IMR-90 (cell line): ENCODE results near the gene B4GALT1. TPM values are rescaled to one million over a fixed set of nuclear protein-coding genes. Genes with fewer than 3 reads are reported as not detected.

Experiments used
- ATAC-seq: fragments of 200-7000 bp; cut with Tn5 transposase; 2 replicates; pipeline ENCODE4 v1.9.1; 2020; ENCODE audit warnings: low read depth, mild to moderate bottlenecking, moderate library complexity
- BruUV-seq: library from RNA; stranded (reverse); fragments of 400-500 nt; replicated peaks from 2 replicates; lab custom pipeline; 2021; lab: Mats Ljungman, UMichigan
- CTCF ChIA-PET: fragments of 300-600 bp; formaldehyde crosslinking; extraction: SDS; loops from one replicate; lab custom pipeline; 2021; ENCODE audit warnings: antibody characterized with exemption; lab: Yijun Ruan, JAX
- POLR2A ChIA-PET: fragments of 300-600 bp; sonication (Branson Sonifier 250); formaldehyde crosslinking; loops from one replicate; lab custom pipeline; 2022; ENCODE audit warnings: antibody characterized with exemption; ENCODE audit not compliant: unreplicated experiment; lab: Charles Lee
- DNase-seq: peaks from one replicate; pipeline ENCODE4 v3.0.0; 2013
- H2AFZ ChIP-seq: replicated peaks from 2 replicates; pipeline ENCODE3; 2013; ENCODE audit warnings: low read length, mild to moderate bottlenecking; ENCODE audit not compliant: poor library complexity
- H2AK5ac ChIP-seq: 2 replicates; pipeline ENCODE4 v1.6.1; 2013; ENCODE audit warnings: low read depth, low read length, inconsistent platforms
- H2AK9ac ChIP-seq: replicated peaks from 2 replicates; pipeline ENCODE3; 2013; ENCODE audit warnings: mild to moderate bottlenecking, low read depth, low read length, moderate library complexity; ENCODE audit not compliant: poor library complexity
- H2BK120ac ChIP-seq: 2 replicates; pipeline ENCODE4 v1.6.1; 2013; ENCODE audit warnings: low read depth, low read length, inconsistent platforms
- H2BK15ac ChIP-seq: 3 replicates; pipeline ENCODE4 v1.6.1; 2013; ENCODE audit warnings: low read depth, low read length, inconsistent platforms
- H2BK20ac ChIP-seq: 2 replicates; pipeline ENCODE4 v1.6.1; 2013; ENCODE audit warnings: low read depth, mild to moderate bottlenecking, inconsistent platforms, low read length, moderate library complexity
- H2BK5ac ChIP-seq: 2 replicates; pipeline ENCODE4 v1.6.1; 2013; ENCODE audit warnings: mild to moderate bottlenecking, low read depth, low read length, inconsistent platforms; ENCODE audit not compliant: poor library complexity, severe bottlenecking
- H3K14ac ChIP-seq: replicated peaks from 2 replicates; pipeline ENCODE4 v1.6.1; 2013; ENCODE audit warnings: low read depth, low read length, inconsistent platforms
- H3K18ac ChIP-seq: 2 replicates; pipeline ENCODE4 v1.6.1; 2013; ENCODE audit warnings: low read depth, low read length, control low read depth
- H3K23ac ChIP-seq: 2 replicates; pipeline ENCODE4 v1.6.1; 2013; ENCODE audit warnings: low read depth, low read length, inconsistent platforms
- H3K27ac ChIP-seq: 2 replicates; pipeline ENCODE4 v1.5.1; 2013; ENCODE audit warnings: mild to moderate bottlenecking, control low read depth, low read length; ENCODE audit not compliant: insufficient read depth
- H3K27me3 ChIP-seq: 2 replicates; pipeline ENCODE4 v1.6.1; 2013; ENCODE audit warnings: low read length; ENCODE audit not compliant: control insufficient read depth, insufficient read depth
- H3K36me3 ChIP-seq: 2 replicates; pipeline ENCODE4 v1.6.1; 2013; ENCODE audit warnings: low read length, mixed read lengths; ENCODE audit not compliant: control insufficient read depth, insufficient read depth
- H3K4ac ChIP-seq: 2 replicates; pipeline ENCODE4 v1.6.1; 2013; ENCODE audit warnings: low read depth, low read length, inconsistent platforms
- H3K4me1 ChIP-seq: 2 replicates; pipeline ENCODE4 v1.6.1; 2013; ENCODE audit warnings: low read length, mixed read lengths; ENCODE audit not compliant: control insufficient read depth, insufficient read depth
- H3K4me2 ChIP-seq: 2 replicates; pipeline ENCODE4 v1.6.1; 2013; ENCODE audit warnings: low read depth, mild to moderate bottlenecking, control low read depth, low read length, moderate library complexity
- H3K4me3 ChIP-seq: 2 replicates; pipeline ENCODE4 v1.5.1; 2013; ENCODE audit warnings: low read depth, mild to moderate bottlenecking, control low read depth, low read length, moderate library complexity; ENCODE audit not compliant: insufficient read depth
- H3K56ac ChIP-seq: 2 replicates; pipeline ENCODE4 v1.6.1; 2013; ENCODE audit warnings: low read length, inconsistent platforms; ENCODE audit not compliant: insufficient read depth; ENCODE audit errors: extremely low read depth
- H3K79me1 ChIP-seq, 2 experiments: 2 replicates each; pipeline ENCODE4 v1.6.1; 2013; ENCODE audit warnings: low read length in 2 of 2, inconsistent platforms in 1 of 2, low read depth in 1 of 2
- H3K9ac ChIP-seq: 2 replicates; pipeline ENCODE4 v1.6.1; 2013; ENCODE audit warnings: low read depth, low read length, control low read depth
- H3K9me1 ChIP-seq: 2 replicates; pipeline ENCODE4 v1.6.1; 2013; ENCODE audit warnings: low read length, inconsistent platforms; ENCODE audit not compliant: insufficient read depth
- H3K9me3 ChIP-seq: 2 replicates; pipeline ENCODE4 v1.6.1; 2013; ENCODE audit warnings: low read length; ENCODE audit not compliant: control insufficient read depth, insufficient read depth
- H4K20me1 ChIP-seq: 2 replicates; pipeline ENCODE4 v1.6.1; 2013; ENCODE audit warnings: low read length, inconsistent platforms; ENCODE audit not compliant: insufficient read depth
- H4K5ac ChIP-seq: 2 replicates; pipeline ENCODE4 v1.6.1; 2013; ENCODE audit warnings: mild to moderate bottlenecking, low read depth, low read length, control low read depth
- H4K8ac ChIP-seq, 2 experiments: 2 replicates each; pipeline ENCODE4 v1.6.1; 2013; ENCODE audit warnings: low read depth in 2 of 2, low read length in 2 of 2, control low read depth in 1 of 2, inconsistent platforms in 1 of 2
- H4K91ac ChIP-seq: 2 replicates; pipeline ENCODE4 v1.6.1; 2013; ENCODE audit warnings: low read depth, low read length, inconsistent platforms; ENCODE audit not compliant: insufficient read depth
- BHLHE40 ChIP-seq: fragments of 150-350 bp; IDR thresholded peaks from 2 replicates; pipeline ENCODE4 v1.6.1; 2016; ENCODE audit warnings: mild to moderate bottlenecking, low read depth, low read length
- CEBPB ChIP-seq: IDR thresholded peaks from 2 replicates; pipeline ENCODE4 v1.6.1; 2012; ENCODE audit warnings: low read depth, low read length, improper control_type of control experiment
- CHD1 ChIP-seq: IDR thresholded peaks from 2 replicates; pipeline ENCODE4 v1.6.1; 2012; ENCODE audit warnings: low read depth, low read length, improper control_type of control experiment
- CTCF ChIP-seq: conservative IDR thresholded peaks from 2 replicates; pipeline ENCODE4 v1.5.1; 2012; ENCODE audit warnings: mild to moderate bottlenecking, low read depth, low read length, improper control_type of control experiment
- ELK1 ChIP-seq: fragments of 150-350 bp; IDR thresholded peaks from 2 replicates; pipeline ENCODE4 v1.6.1; 2016; ENCODE audit warnings: low read depth, mild to moderate bottlenecking, low read length, moderate library complexity, borderline replicate concordance
- FOS ChIP-seq: fragments of 150-350 bp; IDR thresholded peaks from 2 replicates; pipeline ENCODE4 v1.6.1; 2016; ENCODE audit warnings: low read depth, low read length
- MAFK ChIP-seq: IDR thresholded peaks from 2 replicates; pipeline ENCODE4 v1.6.1; 2012; ENCODE audit warnings: low read depth, low read length, improper control_type of control experiment
- MAZ ChIP-seq: IDR thresholded peaks from 2 replicates; pipeline ENCODE4 v1.6.1; 2012; ENCODE audit warnings: low read depth, mild to moderate bottlenecking, low read length, improper control_type of control experiment, moderate library complexity, borderline replicate concordance
- NFE2L2 ChIP-seq: fragments of 150-350 bp; IDR thresholded peaks from 2 replicates; pipeline ENCODE4 v1.6.1; 2016; ENCODE audit warnings: low read depth, mild to moderate bottlenecking, low read length
- POLR2A ChIP-seq: IDR thresholded peaks from 2 replicates; pipeline ENCODE4 v1.6.1; 2012; ENCODE audit warnings: mild to moderate bottlenecking, low read depth, low read length
- RAD21 ChIP-seq: IDR thresholded peaks from 2 replicates; pipeline ENCODE4 v1.6.1; 2012; ENCODE audit warnings: low read length, improper control_type of control experiment
- RCOR1 ChIP-seq: IDR thresholded peaks from 2 replicates; pipeline ENCODE4 v1.6.1; 2012; ENCODE audit warnings: mild to moderate bottlenecking, low read length, improper control_type of control experiment; ENCODE audit not compliant: insufficient replicate concordance
- RFX5 ChIP-seq: IDR thresholded peaks from 2 replicates; pipeline ENCODE4 v1.8.0; 2012; ENCODE audit warnings: low read depth, mild to moderate bottlenecking, low read length, moderate library complexity
- USF2 ChIP-seq: fragments of 150-350 bp; IDR thresholded peaks from 2 replicates; pipeline ENCODE4 v1.6.1; 2017; ENCODE audit warnings: mild to moderate bottlenecking, antibody characterized with exemption, low read length, low read depth
- WGBS, 2 experiments: methylation state at CpG; one replicate each; pipeline versions ENCODE4 v1.1.5 to v1.1.7; 2013; ENCODE audit warnings: missing lambda C conversion rate in 2 of 2; ENCODE audit not compliant: insufficient read length in 1 of 2; ENCODE audit errors: extremely low coverage in 2 of 2; 5-methylcytosine and 5-hydroxymethylcytosine counted together
- dilution Hi-C: fragments of 300-500 bp; cut with HindIII; formaldehyde crosslinking; loops from one replicate; pipeline ENCODE4 v1.14.3; 2018; ENCODE audit warnings: low sequenced_read_pairs; ENCODE audit not compliant: unreplicated experiment
- in situ Hi-C: fragments of 300-500 bp; cut with MboI; formaldehyde crosslinking; loops from 3 replicates; pipeline ENCODE4 v1.14.3; 2019; ENCODE audit warnings: low sequenced_read_pairs, inconsistent platforms, mixed read lengths
- intact Hi-C: fragments of 100-400 bp; cut with micrococcal nuclease; formaldehyde crosslinking; loops from 2 replicates; pipeline ENCODE4 v1.10.0; 2022
- polyA plus RNA-seq, 3 experiments: library from polyadenylated mRNA; depleted of rRNA; stranded (reverse); fragments of >200 nt; gene quantifications; 2 replicates each; pipeline ENCODE4 v1.2.3, GENCODE V29; 2012; ENCODE audit warnings: low replicate concordance in 1 of 3
- total RNA-seq: library from RNA; depleted of rRNA; stranded (reverse); fragments of >200 nt; gene quantifications from 2 replicates; pipeline ENCODE4 v1.2.3, GENCODE V29; 2012

Gene B4GALT1
- total and polyA plus RNA-seq, 2 of the 4 experiments (the other 2 are of a cell fraction), result 8.8 to 37.8 TPM

GRCh38 chr9:33136721-33137670 is 30.1 kb downstream of the B4GALT1 start:
- no peak overlapping the region for H3K4me3 ChIP-seq
- WGBS, 2 experiments, result 80% methylated on average over 6 of the region's 10 CpGs; no CpG with 5 or more reads in 1 of the 2 experiments
- in situ Hi-C loops (no loop called here), dilution Hi-C loops (no loop called here), intact Hi-C loops (no loop called here)
- no peak overlapping the region for H3K4ac ChIP-seq
- CTCF ChIA-PET, result no interaction called here
- H3K9me1 ChIP-seq, result peaks cover 45% of the 10 kb centered on the region
- H4K20me1 ChIP-seq, result peaks cover 45% of the 10 kb centered on the region
- H3K4me2 ChIP-seq, result no peak overlapping the region
- H3K23ac ChIP-seq, result peak overlapping the region; percentile 42; the same call in 1 of the 2 replicates
- peak overlapping the region; percentile 28; the same call in 1 of the 2 replicates for H2AK5ac ChIP-seq
- H2BK15ac ChIP-seq, result no peak overlapping the region
- DNase-seq, result no peak
- no peak overlapping the region for H3K18ac ChIP-seq
- H3K4me1 ChIP-seq, result peaks cover 26% of the 10 kb centered on the region
- H3K27ac ChIP-seq, result no peak overlapping the region
- H3K27me3 ChIP-seq, result no peaks in the 10 kb centered on the region
- BruUV-seq, result no TSS peak
- POLR2A ChIA-PET, result no interaction called here
- peaks cover 47 to 88% of the 10 kb centered on the region in 2 experiments for H3K79me1 ChIP-seq
- peak overlapping the region; percentile 6; the same call in 1 of the 2 replicates for H3K14ac ChIP-seq
- H2BK5ac ChIP-seq, result no peak overlapping the region
- no peak overlapping the region for H2BK120ac ChIP-seq
- H2BK20ac ChIP-seq, result no peak overlapping the region
- no peak overlapping the region for H2AK9ac ChIP-seq
- no peak for ATAC-seq
- no peak overlapping the region for H2AFZ ChIP-seq
- peaks cover 14% of the 10 kb centered on the region; the same call in 1 of the 2 replicates for H3K36me3 ChIP-seq
- H3K56ac ChIP-seq, result no peak overlapping the region
- H4K5ac ChIP-seq, result no peak overlapping the region
- H3K9me3 ChIP-seq, result no peaks in the 10 kb centered on the region
- H4K91ac ChIP-seq, result no peak overlapping the region
- no peak overlapping the region for H3K9ac ChIP-seq
- no peak overlapping the region for H4K8ac ChIP-seq
- TF ChIP-seq MAFK (no peak), MAZ (no peak), POLR2A (no peak), USF2 (no peak), RFX5 (no peak), ELK1 (no peak), BHLHE40 (no peak), CEBPB (no peak), FOS (no peak), CTCF (no peak), CHD1 (no peak), RAD21 (no peak), NFE2L2 (no peak), RCOR1 (no peak)
